ENCODE results near the gene TRABD2B.

TRABD2B gene

GRCh38 chr1:47876587-47876963, 120.6 kb downstream of the TRABD2B start:
- DNase-seq (ENCODE audit: low read depth in 2 of 2): no peak

DNA sequence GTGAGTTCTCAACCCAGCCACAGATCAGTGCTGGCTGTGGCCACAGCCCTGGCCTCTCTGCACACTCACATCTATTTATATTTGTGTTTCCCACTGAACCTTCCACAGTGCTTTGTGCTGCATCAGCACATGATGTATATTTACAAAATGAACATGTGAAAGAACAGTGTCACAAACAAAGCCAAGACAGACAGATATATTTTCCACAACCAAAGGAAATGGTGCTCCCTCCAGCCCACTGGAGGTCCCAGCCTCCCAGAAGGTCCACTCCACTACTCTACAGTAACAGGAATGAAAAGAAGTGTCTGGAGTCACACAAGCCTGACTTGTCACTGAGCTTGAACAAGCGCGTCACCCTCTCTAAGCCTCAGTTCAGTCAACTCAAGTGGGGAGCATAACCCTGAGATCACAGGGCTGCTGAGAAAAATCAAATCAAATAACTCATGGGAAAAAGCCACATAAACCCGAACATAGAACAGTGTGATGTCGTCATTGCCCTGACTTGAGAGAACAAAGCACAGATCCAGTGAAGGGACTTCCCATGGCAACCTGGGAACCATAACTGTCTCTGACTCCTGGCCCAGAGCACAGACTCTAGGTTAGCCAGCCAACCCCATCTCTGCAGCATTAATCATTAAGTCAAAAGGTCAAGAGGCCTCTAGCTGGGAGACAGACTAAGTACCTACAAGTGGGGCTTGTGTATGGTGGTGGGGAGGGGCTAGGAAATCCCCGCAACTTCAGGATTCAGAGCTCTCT, 121.2 kb downstream of the TRABD2B start:
- DNase-seq (ENCODE audit: low read depth in 2 of 2): no peak

GRCh38 chr1:47875036-47875435, 122.1 kb downstream of the TRABD2B start:
- DNase-seq (ENCODE audit: low read depth in 2 of 2): no peak

DNA sequence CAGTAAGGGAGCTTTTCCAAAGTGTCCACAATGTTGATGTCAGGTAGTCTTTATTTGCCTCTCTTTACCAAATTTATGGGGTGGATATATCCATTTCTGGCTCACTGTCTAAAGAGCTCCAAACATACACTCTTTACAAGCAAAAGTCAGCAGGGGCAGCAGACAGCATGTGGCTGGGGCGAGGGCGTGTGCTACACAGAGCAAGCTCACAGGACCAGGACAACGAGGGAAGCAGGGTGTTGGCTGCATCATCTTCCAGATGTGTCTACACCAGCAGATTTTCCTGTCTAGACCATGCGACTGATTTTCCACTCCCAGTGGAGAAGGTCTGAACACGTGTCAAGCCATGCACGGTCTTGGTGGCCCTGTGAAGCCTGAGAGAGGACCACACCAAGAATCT, 123.8 kb downstream of the TRABD2B start:
- DNase-seq (ENCODE audit: low read depth in 2 of 2): no peak

GRCh38 chr1:47872886-47873285, 124.3 kb downstream of the TRABD2B start:
- DNase-seq (ENCODE audit: low read depth in 2 of 2): no peak

GRCh38 chr1:47871799-47872353, 125.3 kb downstream of the TRABD2B start:
- DNase-seq (ENCODE audit: low read depth in 2 of 2): no peak

GRCh38 chr1:47870946-47871676, 126.1 kb downstream of the TRABD2B start:
- no peak for DNase-seq (ENCODE audit: low read depth in 2 of 2)

DNA sequence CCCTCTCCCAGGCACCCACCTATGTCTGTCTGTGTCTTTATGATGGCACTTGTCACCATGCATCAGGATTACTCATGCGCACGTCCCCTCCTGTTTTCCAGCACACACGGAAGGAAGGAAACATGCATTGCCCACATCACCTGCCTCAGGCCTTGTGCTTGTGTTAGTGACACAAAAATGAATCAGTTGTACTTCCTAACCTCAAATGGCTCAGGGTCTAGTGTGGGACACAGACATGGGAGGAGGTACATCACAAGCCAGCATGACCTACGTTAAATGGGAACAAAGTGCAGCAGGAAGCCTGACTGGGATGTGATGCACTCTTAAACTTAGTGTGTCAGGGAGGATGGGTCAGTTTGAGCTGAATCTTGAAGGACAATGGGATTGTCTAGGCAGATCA, 126.7 kb downstream of the TRABD2B start:
- no peak for DNase-seq (ENCODE audit: low read depth in 2 of 2)

DNA sequence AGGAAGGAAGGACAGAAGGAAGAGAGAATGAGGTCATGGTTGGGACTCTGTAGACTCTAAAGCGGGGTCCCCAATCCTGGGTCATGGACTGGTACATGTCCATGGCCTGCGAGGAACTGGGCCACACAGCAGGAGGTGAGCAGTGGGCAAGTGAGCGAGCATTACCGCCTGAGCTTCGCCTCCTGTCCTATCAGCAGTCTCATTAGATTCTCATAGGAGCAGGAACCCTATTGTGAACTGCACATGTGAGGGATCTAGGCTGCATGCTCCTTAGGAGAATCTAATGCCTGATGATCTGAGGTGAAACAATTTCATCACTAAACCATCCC, 128.9 kb downstream of the TRABD2B start:
- DNase-seq (ENCODE audit: low read depth in 2 of 2): no peak

GRCh38 chr1:47867438-47868347, 129.5 kb downstream of the TRABD2B start:
- DNase-seq (ENCODE audit: low read depth in 2 of 2): no peak

DNA sequence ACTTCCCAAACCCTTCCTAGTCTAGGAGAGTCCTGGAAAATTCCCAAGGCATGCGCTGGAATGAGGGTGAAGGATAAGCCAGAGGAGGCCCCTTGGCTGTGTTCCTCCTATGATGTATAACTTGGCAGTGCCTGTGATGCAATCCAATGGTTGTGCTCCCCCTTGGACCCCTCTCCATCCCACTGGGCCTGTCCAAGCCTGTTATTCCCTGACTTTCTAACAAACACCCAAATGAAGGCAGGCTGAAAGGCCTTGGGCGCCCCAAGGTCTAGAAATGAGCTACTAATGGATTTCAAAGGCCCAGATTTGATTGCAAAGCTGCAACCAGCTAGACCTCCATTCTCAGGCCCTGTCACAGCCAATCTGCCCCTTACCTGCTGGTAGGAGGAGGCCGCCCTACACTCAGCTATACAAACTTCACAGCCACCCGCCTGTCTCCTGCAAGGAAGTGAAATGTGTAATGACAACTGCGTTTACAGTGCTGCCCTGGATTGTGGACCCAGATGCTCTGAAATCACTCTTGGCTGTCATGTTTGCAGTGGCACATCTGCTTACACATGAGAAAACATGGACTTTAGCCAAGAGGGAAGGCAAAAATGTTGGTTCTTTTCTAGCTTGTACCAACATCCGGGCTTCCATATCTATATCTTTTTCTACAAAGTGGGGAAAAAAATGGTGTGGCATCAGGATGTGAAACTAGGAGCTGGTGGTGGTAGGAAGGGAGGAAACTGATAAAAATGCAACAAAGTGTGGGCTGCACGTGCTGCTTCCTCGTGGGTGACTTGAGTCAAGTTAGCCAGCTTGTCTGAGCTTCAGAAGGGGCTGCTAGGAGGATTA, 130.4 kb downstream of the TRABD2B start:
- no peak for DNase-seq (ENCODE audit: low read depth in 2 of 2)

- no peak for DNase-seq (ENCODE audit: low read depth in 2 of 2)
Measured at GRCh38 chr1:47865881-47866535, 131.2 kb downstream of the TRABD2B start.

DNA sequence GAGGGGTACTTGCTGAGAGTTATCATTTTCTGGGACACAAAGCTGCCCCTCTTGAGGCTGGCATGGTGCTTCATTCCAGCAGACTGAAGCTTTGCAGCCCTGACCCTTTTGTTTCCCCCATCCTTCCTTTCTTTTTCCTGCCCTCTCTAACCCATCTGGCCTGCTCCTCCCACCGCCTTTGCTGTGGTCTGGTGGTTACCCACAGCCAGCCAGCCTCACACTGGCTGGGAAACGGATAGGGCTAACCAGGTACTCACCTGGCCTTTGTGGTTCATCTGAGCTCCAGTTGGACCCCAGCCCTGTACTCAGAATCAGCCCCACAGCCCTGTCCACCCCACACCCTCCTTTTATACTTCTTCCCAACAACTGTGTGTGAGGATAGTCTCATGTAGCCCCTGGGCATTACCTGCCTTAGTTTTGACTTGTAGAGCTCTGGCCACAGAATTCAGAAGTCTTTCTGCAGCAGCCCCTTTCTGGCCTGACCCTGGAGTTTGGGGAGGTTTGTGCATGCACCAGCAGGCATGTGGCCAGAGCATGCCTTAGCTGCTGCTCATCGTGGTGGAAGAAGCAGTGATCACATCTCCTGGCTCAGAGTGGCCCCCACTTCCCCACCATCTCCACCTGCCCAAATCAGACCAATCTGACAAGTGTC, 138.0 kb downstream of the TRABD2B start:
- no peak for DNase-seq (ENCODE audit: low read depth in 2 of 2)

DNA sequence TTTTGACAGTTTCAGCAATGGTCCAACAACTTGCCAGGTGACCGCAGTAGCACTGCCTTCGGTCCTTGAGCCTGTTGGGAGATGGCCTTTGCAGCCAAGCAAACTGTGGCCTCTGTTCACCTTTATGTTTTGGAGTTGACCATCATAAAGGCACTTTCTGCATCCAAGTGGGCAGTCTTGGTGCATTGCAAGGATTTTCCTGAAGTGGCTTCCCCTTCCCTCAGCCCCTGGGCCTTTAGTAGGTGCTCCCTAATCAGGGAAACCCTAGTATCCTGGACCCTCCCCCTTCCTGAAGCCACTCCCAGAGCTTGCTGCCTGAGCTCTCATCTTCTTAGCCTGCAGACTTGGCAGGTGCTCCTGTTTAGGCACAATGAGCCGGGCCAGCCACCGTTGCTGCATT, 140.2 kb downstream of the TRABD2B start:
- no peak for DNase-seq (ENCODE audit: low read depth in 2 of 2)

GRCh38 chr1:47855230-47855629, 142.0 kb downstream of the TRABD2B start:
- DNase-seq (ENCODE audit: low read depth in 2 of 2): no peak

GRCh38 chr1:47854552-47855144, 142.5 kb downstream of the TRABD2B start:
- DNase-seq (ENCODE audit: low read depth in 2 of 2): no peak

GRCh38 chr1:47853852-47854251, 143.3 kb downstream of the TRABD2B start:
- no peak for DNase-seq (ENCODE audit: low read depth in 2 of 2)

GRCh38 chr1:47853059-47853458, 144.1 kb downstream of the TRABD2B start:
- DNase-seq (ENCODE audit: low read depth in 2 of 2): no peak

DNA sequence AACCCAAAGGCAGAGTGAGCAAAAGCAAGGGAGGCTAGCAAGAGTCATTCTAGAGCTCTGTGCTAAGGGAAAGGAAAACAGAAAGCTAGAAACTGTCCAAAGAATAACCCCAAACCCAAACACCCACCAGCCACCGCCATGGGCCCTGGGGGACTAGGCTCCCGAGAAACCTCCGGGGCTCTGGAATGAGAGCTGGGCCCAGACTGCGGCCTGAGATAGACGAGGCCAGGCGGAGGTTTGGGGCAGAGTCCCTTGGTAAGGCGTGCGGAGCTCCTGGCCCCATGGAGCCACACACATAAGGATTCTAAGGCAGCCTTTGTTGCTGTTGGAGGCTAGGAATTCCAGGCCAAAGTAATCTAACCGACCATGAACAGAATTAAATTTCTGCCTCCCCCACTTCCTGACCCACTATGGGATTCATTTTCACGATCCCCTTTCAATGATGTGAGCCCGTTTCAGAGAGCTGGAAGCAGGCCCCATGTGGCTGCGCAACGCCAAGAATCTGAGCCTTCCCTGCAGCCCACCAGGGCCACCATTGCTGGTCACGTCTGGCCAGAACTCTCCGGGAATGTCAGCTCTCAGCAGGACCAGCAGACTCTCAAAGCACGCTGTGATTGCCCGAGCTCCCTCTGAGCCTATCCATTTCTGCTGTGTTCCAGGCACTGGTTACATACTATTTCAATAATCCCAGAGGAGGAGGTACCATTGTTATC, 145.0 kb downstream of the TRABD2B start:
- no peak for DNase-seq (ENCODE audit: low read depth in 2 of 2)

All from activated CD8-positive, alpha-beta memory T cell treated with anti-CD3 and anti-CD28 coated beads for 4 hours (primary cell).